ENCODE results near the gene PLA2G15.

Gene PLA2G15

GRCh38 chr16:68283801-68284598 lies 38.8 kb downstream of the PLA2G15 start:
- H3K4me1 ChIP-seq (ENCODE audit: insufficient read depth, poor library complexity, severe bottlenecking): no peaks in the 10 kb centered on the region
- no peak overlapping the region for H3K4me3 ChIP-seq (ENCODE audit: severe bottlenecking)
- ATAC-seq (ENCODE audit: low read depth) (no peak), DNase-seq (ENCODE audit: low spot score) (no peak)
- no peak for TF ChIP-seq CTCF (IDR thresholded peaks at IDR 0.05; ENCODE audit: poor library complexity, severe bottlenecking)
- no peak overlapping the region for H3K27ac ChIP-seq (ENCODE audit: poor library complexity, severe bottlenecking)
- no peaks in the 10 kb centered on the region for H3K27me3 ChIP-seq (ENCODE audit: insufficient read depth, poor library complexity, severe bottlenecking)
- no peaks in the 10 kb centered on the region for H3K9me3 ChIP-seq (ENCODE audit: severe bottlenecking)
- peaks cover 42% of the 10 kb centered on the region for H3K36me3 ChIP-seq (ENCODE audit: low read depth)

GRCh38 chr16:68284847-68285246 lies 39.7 kb downstream of the PLA2G15 start:
- ATAC-seq (ENCODE audit: low read depth): no peak
- no peaks in the 10 kb centered on the region for H3K9me3 ChIP-seq (ENCODE audit: severe bottlenecking)
- no peaks in the 10 kb centered on the region for H3K27me3 ChIP-seq (ENCODE audit: insufficient read depth, poor library complexity, severe bottlenecking)
- H3K4me1 ChIP-seq (ENCODE audit: insufficient read depth, poor library complexity, severe bottlenecking): no peaks in the 10 kb centered on the region
- no peak overlapping the region for H3K4me3 ChIP-seq (ENCODE audit: severe bottlenecking)
- H3K36me3 ChIP-seq (ENCODE audit: low read depth): peaks cover 41% of the 10 kb centered on the region
- no peak for DNase-seq (ENCODE audit: low spot score)
- no peak for TF ChIP-seq CTCF (IDR thresholded peaks at IDR 0.05; ENCODE audit: poor library complexity, severe bottlenecking)
- no peak overlapping the region for H3K27ac ChIP-seq (ENCODE audit: poor library complexity, severe bottlenecking)

- Histone ChIP-seq H3K4me1 (ENCODE audit: insufficient read depth, poor library complexity, severe bottlenecking) (no peaks in the 10 kb centered on the region), H3K9me3 (ENCODE audit: severe bottlenecking) (no peaks in the 10 kb centered on the region), H3K36me3 (ENCODE audit: low read depth) (peaks cover 46% of the 10 kb centered on the region), H3K27ac (ENCODE audit: poor library complexity, severe bottlenecking) (no peak overlapping the region), H3K27me3 (ENCODE audit: insufficient read depth, poor library complexity, severe bottlenecking) (no peaks in the 10 kb centered on the region), H3K4me3 (ENCODE audit: severe bottlenecking) (no peak overlapping the region)
- no peak for ATAC-seq (ENCODE audit: low read depth)
- TF ChIP-seq CTCF (IDR thresholded peaks at IDR 0.05; ENCODE audit: poor library complexity, severe bottlenecking): no peak
- DNase-seq (ENCODE audit: low spot score): no peak
These were observed 40.5 kb downstream of the PLA2G15 start for GRCh38 chr16:68285683-68286082.

- no peak for DNase-seq (ENCODE audit: low spot score)
- Histone ChIP-seq H3K27me3 (ENCODE audit: insufficient read depth, poor library complexity, severe bottlenecking) (no peaks in the 10 kb centered on the region), H3K4me3 (ENCODE audit: severe bottlenecking) (no peak overlapping the region), H3K9me3 (ENCODE audit: severe bottlenecking) (no peaks in the 10 kb centered on the region), H3K27ac (ENCODE audit: poor library complexity, severe bottlenecking) (no peak overlapping the region), H3K36me3 (ENCODE audit: low read depth) (peaks cover 52% of the 10 kb centered on the region), H3K4me1 (ENCODE audit: insufficient read depth, poor library complexity, severe bottlenecking) (no peaks in the 10 kb centered on the region)
- TF ChIP-seq CTCF (IDR thresholded peaks at IDR 0.05; ENCODE audit: poor library complexity, severe bottlenecking): no peak
- no peak for ATAC-seq (ENCODE audit: low read depth)
These were observed 41.2 kb downstream of the PLA2G15 start for GRCh38 chr16:68286153-68287074.

Measured in RWPE2 (cell line).